HG02571 (cell line): ENCODE measurements around the gene NR3C1.

Experiments used
- ATAC-seq: cut with Tn5 transposase; IDR thresholded peaks from one replicate; pipeline ENCODE4 v1.9.1; 2021; ENCODE audit warnings: mild to moderate bottlenecking, moderate library complexity; ENCODE audit not compliant: unreplicated experiment

Gene NR3C1

GRCh38 chr5:143372187-143372829 is 31.2 kb downstream of the NR3C1 start:
- ATAC-seq, result no peak

GRCh38 chr5:143370440-143370839 is 33.0 kb downstream of the NR3C1 start:
- ATAC-seq, result no peak

GRCh38 chr5:143364061-143364460 is 39.4 kb downstream of the NR3C1 start:
- no peak for ATAC-seq

GRCh38 chr5:143362664-143363227 is 40.7 kb downstream of the NR3C1 start:
- ATAC-seq, result no peak

- no peak for ATAC-seq
Measured at GRCh38 chr5:143361438-143361837, 42.0 kb downstream of the NR3C1 start.

GRCh38 chr5:143360755-143361154 is 42.7 kb downstream of the NR3C1 start:
- no peak for ATAC-seq

- ATAC-seq, result no peak
Measured at GRCh38 chr5:143359869-143360268, 43.6 kb downstream of the NR3C1 start.

GRCh38 chr5:143356855-143357583 is 46.5 kb downstream of the NR3C1 start:
- no peak for ATAC-seq

GRCh38 chr5:143355710-143356109 is 47.8 kb downstream of the NR3C1 start:
- no peak for ATAC-seq

GRCh38 chr5:143354025-143354424 is 49.5 kb downstream of the NR3C1 start:
- ATAC-seq, result no peak

GRCh38 chr5:143352691-143353090 is 50.8 kb downstream of the NR3C1 start:
- ATAC-seq, result no peak

- no peak for ATAC-seq
Measured at GRCh38 chr5:143350751-143351602, 52.5 kb downstream of the NR3C1 start.

- no peak for ATAC-seq
Measured at GRCh38 chr5:143350341-143350740, 53.1 kb downstream of the NR3C1 start.

GRCh38 chr5:143349177-143349576 is 54.3 kb downstream of the NR3C1 start:
- ATAC-seq, result no peak

- no peak for ATAC-seq
Measured at GRCh38 chr5:143347698-143348344, 55.7 kb downstream of the NR3C1 start.

- ATAC-seq, result no peak
Measured at GRCh38 chr5:143347046-143347445, 56.4 kb downstream of the NR3C1 start.

- ATAC-seq, result no peak
Measured at GRCh38 chr5:143345671-143346440, 57.6 kb downstream of the NR3C1 start.

- ATAC-seq, result no peak
Measured at GRCh38 chr5:143343042-143343441, 60.4 kb downstream of the NR3C1 start.

- no peak for ATAC-seq
Measured at GRCh38 chr5:143342607-143343006, 60.9 kb downstream of the NR3C1 start.
